K562 (cell line): Measurements from ENCODE around the gene PHF12. TPM values are rescaled to one million over a fixed set of nuclear protein-coding genes. Genes with fewer than 3 reads are reported as not detected.

Source experiments
- ATF7 ChIP-seq: fragments of 450-650 bp; IDR thresholded peaks from 2 replicates; pipeline ENCODE4 v1.7.1; 2014; ENCODE audit warnings: mild to moderate bottlenecking, moderate library complexity
- CGGBP1 ChIP-seq: fragments of 250-450 bp; sonication (Bioruptor Pico); IDR thresholded peaks from 2 replicates; pipeline ENCODE4 v1.9.0; 2021; ENCODE audit warnings: mild to moderate bottlenecking
- CXXC5 ChIP-seq: fragments of 250-450 bp; sonication (Bioruptor Pico); IDR thresholded peaks from 2 replicates; pipeline ENCODE4 v1.8.0; 2022; ENCODE audit warnings: inconsistent platforms, mild to moderate bottlenecking, moderate library complexity
- GTF2A2 ChIP-seq: IDR thresholded peaks from 2 replicates; pipeline ENCODE4 v1.6.1; 2016; ENCODE audit warnings: mild to moderate bottlenecking, missing genetic modification characterization, missing compliant biosample characterization
- GTF2E2 ChIP-seq: fragments of 200-800 bp; sonication (Bioruptor generic); IDR thresholded peaks from 2 replicates; pipeline ENCODE4 v1.6.1; 2016; ENCODE audit warnings: missing genetic modification characterization, missing compliant biosample characterization
- ILF3 ChIP-seq: fragments of 450-650 bp; IDR thresholded peaks from 2 replicates; pipeline ENCODE4 v1.6.1; 2018; ENCODE audit warnings: antibody characterized with exemption, mild to moderate bottlenecking, moderate library complexity, borderline replicate concordance
- KAT8 ChIP-seq: fragments of 450-650 bp; IDR thresholded peaks from 2 replicates; pipeline ENCODE4 v1.6.1; 2016; ENCODE audit warnings: low read depth, mild to moderate bottlenecking
- MECOM ChIP-seq: fragments of 250-450 bp; sonication (Bioruptor Pico); IDR thresholded peaks from 2 replicates; pipeline ENCODE4 v1.8.0; 2022; ENCODE audit warnings: inconsistent platforms
- MEIS2 ChIP-seq: fragments of 450-650 bp; IDR thresholded peaks from 2 replicates; pipeline ENCODE4 v1.6.1; 2014; ENCODE audit warnings: mild to moderate bottlenecking; ENCODE audit not compliant: partially characterized antibody
- MTA1 ChIP-seq: fragments of 450-650 bp; IDR thresholded peaks from 2 replicates; pipeline ENCODE4 v1.6.1; 2017; ENCODE audit warnings: borderline replicate concordance
- NRF1 ChIP-seq, 2 experiments: fragments of 450-650 bp; IDR thresholded peaks in 1 of 2; conservative IDR thresholded peaks in 1 of 2; 2 replicates each; pipeline ENCODE4 v1.6.1; 2014; ENCODE audit warnings: mild to moderate bottlenecking in 2 of 2
- PTRF ChIP-seq: fragments of 450-650 bp; IDR thresholded peaks from 2 replicates; pipeline ENCODE4 v1.6.1; 2016; ENCODE audit warnings: mild to moderate bottlenecking, missing genetic modification characterization, missing compliant biosample characterization
- PURB ChIP-seq: sonication (generic); formaldehyde crosslinking; IDR thresholded peaks from 2 replicates; pipeline ENCODE4 v1.9.0; 2021; ENCODE audit warnings: low read depth, mild to moderate bottlenecking, missing genetic modification reagents
- SREBF1 ChIP-seq: fragments of 150-350 bp; IDR thresholded peaks from 2 replicates; pipeline ENCODE4 v1.6.1; 2014; ENCODE audit warnings: antibody characterized with exemption, low read depth, low read length, borderline replicate concordance
- SUPT5H ChIP-seq: fragments of 450-650 bp; IDR thresholded peaks from 2 replicates; pipeline ENCODE4 v1.6.1; 2016
- TAF15 ChIP-seq: fragments of 200-400 bp; formaldehyde crosslinking; IDR thresholded peaks from 2 replicates; pipeline ENCODE4 v1.6.1; 2017; ENCODE audit warnings: mild to moderate bottlenecking, low read depth, low read length, moderate library complexity
- THRB ChIP-seq: fragments of 450-650 bp; formaldehyde crosslinking; conservative IDR thresholded peaks from 2 replicates; pipeline ENCODE4 v1.4.0; 2022; ENCODE audit warnings: mild to moderate bottlenecking, missing genetic modification characterization
- ZKSCAN1 ChIP-seq: fragments of 150-350 bp; IDR thresholded peaks from 2 replicates; pipeline ENCODE4 v1.6.1; 2016; ENCODE audit warnings: low read depth, low read length
- ZKSCAN3 ChIP-seq: fragments of 250-450 bp; sonication (Bioruptor Pico); IDR thresholded peaks from 2 replicates; pipeline ENCODE4 v1.4.0; 2020
- ZMIZ1 ChIP-seq, 2 experiments: fragments of 150-350 bp in 1 of 2; IDR thresholded peaks; 2 replicates each; pipeline ENCODE4 v1.6.1; 2012 to 2016; ENCODE audit warnings: low read depth in 2 of 2, low read length in 2 of 2, mild to moderate bottlenecking in 1 of 2, moderate library complexity in 1 of 2
- ZNF224 ChIP-seq: sonication (generic); formaldehyde crosslinking; IDR thresholded peaks from 2 replicates; pipeline ENCODE4 v1.8.0; 2022; ENCODE audit warnings: mild to moderate bottlenecking, missing genetic modification reagents
- ZNF436 ChIP-seq: fragments of 250-450, 450-650 bp; sonication (Bioruptor Pico); formaldehyde crosslinking; IDR thresholded peaks from 2 replicates; pipeline ENCODE4 v1.7.0; 2020; ENCODE audit warnings: mild to moderate bottlenecking
- ZNF512 ChIP-seq: IDR thresholded peaks from 2 replicates; pipeline ENCODE4 v1.6.1; 2016; ENCODE audit warnings: missing genetic modification characterization, missing compliant biosample characterization
- polyA plus RNA-seq, 8 experiments: library from polyadenylated mRNA; depleted of rRNA in 4 of 8; stranded (reverse) in 5 of 8; unstranded in 3 of 8; fragments of >200 nt; fragmentation: Nextera tagmentation in 2 of 8; fragmentation: Illumina TruSeq in 1 of 8; extraction: Ambion mirVana in 2 of 8; extraction: Trizol in 1 of 8; gene quantifications; 2 replicates each; pipeline versions ENCODE4 v1.2.1 to v1.2.3, GENCODE V29; 2011 to 2014; ENCODE audit warnings: inconsistent platforms in 1 of 8, missing spikeins in 1 of 8
- total RNA-seq, 7 experiments: library from RNA; depleted of rRNA in 6 of 7; stranded (reverse); fragments of >200 nt in 6 of 7; fragmentation: Illumina TruSeq in 2 of 7; extraction: Trizol in 2 of 7; gene quantifications; 2 replicates each; pipeline versions ENCODE4 v1.2.1 to v1.2.3, GENCODE V29; 2011 to 2021; ENCODE audit warnings: low replicate concordance in 1 of 7

Gene PHF12
- total and polyA plus RNA-seq, 9 of the 15 experiments (the other 6 are each of a cell fraction or from before 2014, with no cell fraction given) = 0.82 to 31.3 (median 13.5) TPM

- TF ChIP-seq THRB = peak; percentile 58
- TF ChIP-seq ZKSCAN3 (CRISPR knock-in tag) = no peak
- TF ChIP-seq KAT8 = no peak
- TF ChIP-seq PURB (CRISPR knock-in tag) = no peak
- peak; percentile 89 for TF ChIP-seq CXXC5 (CRISPR knock-in tag)
- TF ChIP-seq SUPT5H = peak; percentile 83
- no peak for TF ChIP-seq PTRF (tag)
- no peak for TF ChIP-seq TAF15
- TF ChIP-seq ATF7 = peak; percentile 57
- no peak for TF ChIP-seq SREBF1
- TF ChIP-seq ZMIZ1 (IDR thresholded peaks at IDR 0.05; ENCODE audit: low read depth in 2 of 2, low read length in 2 of 2) = no peak; a peak in 1 of 4 replicates
- TF ChIP-seq ZKSCAN1 = peak; percentile 21; the same call in 1 of the 2 replicates
- peak; percentile 68; the same call in 1 of the 2 replicates for TF ChIP-seq ZNF436
- no peak for TF ChIP-seq GTF2A2 (tag)
- peak; percentile 75; the same call in 1 of the 2 replicates for TF ChIP-seq GTF2E2 (tag)
- TF ChIP-seq NRF1 (conservative IDR thresholded peaks at IDR 0.05 in 1 of 2, IDR thresholded peaks at IDR 0.05 in 1 of 2) = peak; percentile 71 to 75
- TF ChIP-seq MTA1 = peak; percentile 51; the same call in 1 of the 2 replicates
- TF ChIP-seq CGGBP1 = no peak
- peak; percentile 94 for TF ChIP-seq ILF3
- TF ChIP-seq ZNF512 = no peak
- no peak for TF ChIP-seq MECOM (CRISPR knock-in tag)
- TF ChIP-seq MEIS2 = no peak
- TF ChIP-seq ZNF224 = 0 out of 2 replicates have a peak, but pooled peaks have one; percentile 42
These were observed 54.2 kb downstream of the PHF12 start, which contains the start of gene FLOT2 (continued) for GRCh38 chr17:28896884-28897768.
